Aorta (tissue), 5 donors: Measurements from ENCODE around the gene SP5. TPM values are rescaled to one million over a fixed set of nuclear protein-coding genes. Genes with fewer than 3 reads are reported as not detected.
"Not testable (repeated sequence)": the region's sequence is repeated elsewhere in the genome, so short reads cannot be mapped to it uniquely, and the experiment has no call there.

Source experiments
- ATAC-seq: fragments of 200-7000 bp; cut with Tn5 transposase; one replicate; pipeline ENCODE4 v1.9.1; 2022; ENCODE audit warnings: moderate library complexity; ENCODE audit not compliant: low FRiP score
- DNase-seq, 2 donors: peaks; one replicate each; pipeline ENCODE4 v3.0.0-alpha.2; 2020
- H3K27ac ChIP-seq, 2 donors: one replicate each; pipeline ENCODE4 v1.5.1; 2013; ENCODE audit warnings: low read length in 2 of 2, mild to moderate bottlenecking in 2 of 2, moderate library complexity in 2 of 2, control low read depth in 1 of 2, inconsistent platforms in 1 of 2, low read depth in 1 of 2
- H3K27me3 ChIP-seq, 2 donors: one replicate each; pipeline ENCODE4 v1.6.1; 2013; ENCODE audit warnings: control low read depth in 1 of 2, low read length in 1 of 2, mild to moderate bottlenecking in 1 of 2, moderate library complexity in 1 of 2; ENCODE audit not compliant: insufficient read depth in 2 of 2, control insufficient read depth in 1 of 2
- H3K36me3 ChIP-seq, 2 donors: one replicate each; pipeline ENCODE4 v1.6.1; 2013; ENCODE audit warnings: control low read depth in 1 of 2, low read length in 1 of 2, mild to moderate bottlenecking in 1 of 2; ENCODE audit not compliant: insufficient read depth in 2 of 2, control insufficient read depth in 1 of 2
- H3K4me1 ChIP-seq, 2 donors: one replicate each; pipeline ENCODE4 v1.6.1; 2013; ENCODE audit warnings: low read length in 2 of 2, control low read depth in 1 of 2, mild to moderate bottlenecking in 1 of 2, moderate library complexity in 1 of 2; ENCODE audit not compliant: insufficient read depth in 2 of 2, control insufficient read depth in 1 of 2
- H3K4me3 ChIP-seq, 2 donors: one replicate each; pipeline ENCODE4 v1.5.1; 2013; ENCODE audit warnings: low read length in 2 of 2, control low read depth in 1 of 2, mild to moderate bottlenecking in 1 of 2
- H3K9me3 ChIP-seq: one replicate; pipeline ENCODE4 v1.6.1; 2013; ENCODE audit warnings: mild to moderate bottlenecking, low read length; ENCODE audit not compliant: control insufficient read depth
- WGBS, 2 donors: extraction: QIAGEN DNeasy Blood & Tissue Kit; methylation state at CpG; one replicate each; pipeline ENCODE4 v1.1.7; 2013; 5-methylcytosine and 5-hydroxymethylcytosine counted together
- intact Hi-C, 2 donors: fragments of 100-400 bp; cut with DNase I; formaldehyde crosslinking; loops; one replicate each; pipeline versions ENCODE4 v1.14.2 to v1.15.0; 2022
- long read RNA-seq, 2 donors: library from polyadenylated mRNA; unstranded; transcript quantifications; one replicate each; pipeline ENCODE4 v2.0.0, GENCODE V29; 2020 to 2021
- polyA plus RNA-seq, 2 donors: library from polyadenylated mRNA; stranded (reverse); fragments of 200-250 nt; gene quantifications; one replicate each; pipeline ENCODE4 v1.2.3, GENCODE V29; 2013
- total RNA-seq, 2 donors: library from RNA; stranded (reverse); fragmentation: NEBNext Ultra II Directional; extraction: Animal tissue kit (Norgen Biotek cat#: 25700); gene quantifications; one replicate each; pipeline ENCODE4 v1.2.1, GENCODE V29; 2021
- donor health status: healthy with polysubstance abuse.
- donor health status: Bipolar disorder and iron deficiency.
- donor health status: DM: no; HTN: no; CAD: no.
- donor health status: DM: no; HTN: no; CAD: no.
- donor health status: DM: yes; HTN: yes; CAD: no.

SP5 gene
- total RNA-seq (1 to 10 TPM; 3.2 to 3.6 TPM), polyA plus RNA-seq (not detected)
- long read RNA-seq, donor 1, result 0 reads
- long read RNA-seq, donor 2, result 0 reads

DNA sequence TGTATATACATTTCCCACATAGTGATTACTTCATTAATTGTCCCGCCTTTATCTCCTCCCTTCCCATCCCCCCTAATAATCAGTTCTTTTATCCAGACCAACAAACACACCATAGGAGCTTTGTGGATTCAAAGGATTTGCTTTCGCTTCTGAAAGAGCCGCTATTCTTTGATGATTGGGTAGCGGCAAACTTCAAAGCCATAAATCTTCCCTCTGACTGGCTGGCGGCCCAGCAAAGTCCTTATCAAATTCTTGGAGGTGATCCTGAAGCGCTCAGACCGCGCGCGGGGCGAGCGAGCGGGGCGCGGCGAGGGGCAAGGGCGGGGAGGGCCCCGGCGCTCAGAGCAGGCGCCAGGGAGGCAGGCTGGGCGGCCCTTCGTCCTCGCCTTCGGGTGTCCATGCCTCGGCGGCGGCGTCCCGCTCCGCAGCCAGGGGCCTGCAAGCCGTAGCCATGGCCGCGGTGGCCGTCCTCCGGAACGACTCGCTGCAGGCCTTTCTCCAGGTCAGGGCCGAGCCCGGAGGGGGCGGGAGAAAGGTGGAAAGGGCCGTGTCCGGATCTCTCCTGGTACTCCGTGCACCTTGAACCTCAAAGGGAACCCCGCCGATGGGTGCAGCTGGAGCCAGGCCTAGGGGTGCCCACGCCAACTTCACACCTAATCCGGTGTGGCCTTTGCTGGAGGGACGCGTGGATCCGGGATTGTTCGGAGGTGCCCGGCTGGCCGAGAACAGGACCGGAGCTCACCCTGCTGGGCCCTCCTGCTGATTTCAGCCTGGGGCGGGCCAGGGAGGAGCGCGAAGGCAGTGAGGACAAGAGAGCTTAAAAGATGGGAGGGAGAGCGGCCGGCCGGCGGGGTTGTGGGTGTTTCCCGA lies at the start of gene SP5:
SP5 (plus strand) TSS at position 276 of the 870 bp plus-strand sequence; CDS start at position 452, 176 bp downstream.
- no peak within 1 kb of the TSS for H3K27ac ChIP-seq
- no peaks in the 10 kb centered on the region for H3K36me3 ChIP-seq
- H3K4me3 ChIP-seq, result peak within 1 kb of the TSS; percentile 53 to 56
- DNase-seq (peak; percentile 50 to 83), ATAC-seq (peak; percentile 58)
- 1% methylated on average over 54 to 62 of the region's 62 CpGs for WGBS, 2 donors
- no peaks in the 10 kb centered on the region for H3K4me1 ChIP-seq
- no peaks in the 10 kb centered on the region for H3K9me3 ChIP-seq
- no peaks in the 10 kb centered on the region for H3K27me3 ChIP-seq
- intact Hi-C loops, result loop anchor here (5.0 to 10.0 kb wide), 5 partner anchors 57 to 300 kb away; partner anchors contain the start of genes ERICH2 (in 1 of the 2) and GAD1 (in 1 of the 2)

DNA sequence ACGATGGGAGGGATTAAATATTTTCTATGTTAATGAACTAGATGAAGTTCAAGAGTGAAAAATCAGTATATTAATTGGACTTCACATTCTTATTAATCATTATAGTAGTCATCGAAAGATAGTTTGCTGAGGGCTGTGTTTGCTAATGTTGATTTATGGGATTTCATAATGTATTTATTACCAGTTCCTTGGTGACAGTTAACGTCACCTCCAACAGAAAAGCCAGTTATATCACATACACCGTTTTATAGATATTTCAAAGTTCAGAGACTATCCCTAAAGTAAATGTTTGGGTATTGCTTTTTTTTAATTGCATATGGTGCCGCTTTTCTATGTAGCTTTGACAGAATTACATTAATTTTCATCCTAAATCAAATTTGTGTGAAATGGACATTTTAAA lies 49.4 kb upstream of the SP5 start:
- DNase-seq (no peak), ATAC-seq (no peak)
- Histone ChIP-seq H3K27me3 (no peaks in the 10 kb centered on the region), H3K4me3 (no peak overlapping the region), H3K36me3 (no peaks in the 10 kb centered on the region), H3K9me3 (no peaks in the 10 kb centered on the region), H3K4me1 (no peaks in the 10 kb centered on the region), H3K27ac (no peak overlapping the region)
- 50 to 66% methylated on average over 5 of the region's 5 CpGs for WGBS, 2 donors
- intact Hi-C loops, result no loop called here

DNA sequence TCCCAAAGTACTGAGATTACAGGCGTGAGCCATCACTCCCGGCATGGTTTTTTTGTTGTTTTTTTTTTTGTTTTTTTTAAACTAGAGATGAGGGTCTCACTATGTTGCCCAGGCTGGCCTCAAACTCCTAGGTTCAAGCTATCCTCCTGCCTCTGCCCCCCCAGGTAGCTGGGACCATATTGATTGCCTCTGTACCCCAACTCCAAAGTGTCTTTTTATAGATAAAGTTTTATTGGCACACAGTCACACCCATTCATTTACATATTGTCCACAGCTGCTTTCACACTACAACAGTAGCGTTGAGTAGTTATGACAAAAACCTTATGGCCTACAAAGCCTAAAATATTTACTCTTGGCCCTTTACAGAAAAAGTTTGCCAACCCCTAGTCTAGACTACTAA lies 45.2 kb upstream of the SP5 start:
- intact Hi-C loops, result no loop called here
- 91 to 100% methylated on average over 3 of the region's 3 CpGs for WGBS, 2 donors

DNA sequence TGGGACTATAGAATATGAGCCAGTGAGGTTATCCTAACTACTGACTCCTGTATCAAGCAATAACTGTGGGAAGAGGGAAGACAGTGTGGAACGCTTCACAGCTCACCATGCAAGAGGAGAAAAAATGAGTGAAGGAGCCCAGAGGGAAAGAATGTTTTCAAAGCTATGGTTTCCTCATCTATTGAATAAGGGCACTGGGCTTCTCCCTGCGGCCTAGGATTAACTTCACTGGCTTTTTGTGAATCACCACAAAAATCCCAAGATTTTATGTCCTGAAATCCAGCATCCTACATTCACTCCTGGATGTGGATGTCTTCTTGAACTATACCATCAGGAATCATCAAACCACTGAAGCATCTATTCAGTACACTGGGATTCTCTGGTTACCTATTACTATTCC lies 44.5 kb upstream of the SP5 start:
- H3K9me3 ChIP-seq, result no peaks in the 10 kb centered on the region
- no peaks in the 10 kb centered on the region for H3K36me3 ChIP-seq
- intact Hi-C loops, result no loop called here
- H3K4me1 ChIP-seq, result no peaks in the 10 kb centered on the region
- H3K4me3 ChIP-seq, result no peak overlapping the region
- H3K27me3 ChIP-seq, result no peaks in the 10 kb centered on the region
- no peak for DNase-seq
- H3K27ac ChIP-seq, result no peak overlapping the region
- 88 to 97% methylated on average over 2 of the region's 2 CpGs for WGBS, 2 donors
- ATAC-seq, result no peak

More for the DNA sequence above, 45.2 kb upstream of the SP5 start:
- no peaks in the 10 kb centered on the region for H3K27me3 ChIP-seq
- ATAC-seq, result no peak
- no peaks in the 10 kb centered on the region for H3K4me1 ChIP-seq
- H3K4me3 ChIP-seq, result no peak overlapping the region
- H3K27ac ChIP-seq, result no peak overlapping the region
- no peaks in the 10 kb centered on the region for H3K9me3 ChIP-seq
- DNase-seq, result no peak
- H3K36me3 ChIP-seq, result no peaks in the 10 kb centered on the region

DNA sequence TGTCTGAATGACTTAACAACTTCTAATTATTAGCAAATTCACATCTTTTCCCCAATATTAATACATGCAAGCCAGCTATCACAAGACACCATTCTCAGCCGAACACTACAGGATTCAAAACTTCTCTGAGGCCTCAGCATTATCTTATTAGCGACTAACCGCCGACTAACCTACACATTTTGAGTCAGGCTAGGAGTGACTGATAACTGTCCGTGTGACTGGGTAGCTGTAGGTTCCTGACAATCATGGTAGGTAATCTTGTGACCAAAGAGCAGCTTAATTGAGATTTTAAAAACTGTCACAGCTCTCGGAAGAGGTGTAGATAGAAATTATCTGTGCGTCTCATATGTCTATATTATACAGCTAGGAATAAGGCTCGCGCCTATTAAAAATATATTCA lies 44.1 kb upstream of the SP5 start:
- Histone ChIP-seq H3K36me3 (no peaks in the 10 kb centered on the region), H3K27ac (no peak overlapping the region), H3K4me3 (no peak overlapping the region), H3K9me3 (no peaks in the 10 kb centered on the region), H3K27me3 (no peaks in the 10 kb centered on the region), H3K4me1 (no peaks in the 10 kb centered on the region)
- intact Hi-C loops, result no loop called here
- 86 to 90% methylated on average over 9 of the region's 9 CpGs for WGBS, 2 donors
- no peak for DNase-seq
- ATAC-seq, result no peak

DNA sequence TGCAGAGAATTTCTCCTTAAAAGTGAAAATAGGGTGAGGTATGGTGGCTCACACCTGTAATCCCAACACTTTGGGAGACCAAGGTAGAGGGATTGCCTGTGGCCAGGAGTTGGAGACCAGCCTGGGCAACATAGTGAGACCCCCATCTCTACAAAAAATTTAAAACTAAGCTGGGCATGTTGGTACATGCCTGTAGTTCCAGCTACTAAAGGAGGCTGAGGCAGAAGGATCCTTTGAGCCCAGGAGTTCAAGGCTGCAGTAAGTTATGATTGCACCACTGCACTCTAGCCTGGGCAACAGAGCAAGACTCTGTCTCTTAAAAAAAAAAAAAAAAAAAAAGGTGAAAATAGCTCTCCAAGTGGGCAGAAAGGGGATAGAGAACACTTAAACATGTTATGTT lies 40.9 kb upstream of the SP5 start:
- H3K36me3 ChIP-seq, H3K27ac ChIP-seq, H3K9me3 ChIP-seq, intact Hi-C loops, H3K27me3 ChIP-seq, ATAC-seq, H3K4me1 ChIP-seq, H3K4me3 ChIP-seq, DNase-seq: not testable (repeated sequence)

DNA sequence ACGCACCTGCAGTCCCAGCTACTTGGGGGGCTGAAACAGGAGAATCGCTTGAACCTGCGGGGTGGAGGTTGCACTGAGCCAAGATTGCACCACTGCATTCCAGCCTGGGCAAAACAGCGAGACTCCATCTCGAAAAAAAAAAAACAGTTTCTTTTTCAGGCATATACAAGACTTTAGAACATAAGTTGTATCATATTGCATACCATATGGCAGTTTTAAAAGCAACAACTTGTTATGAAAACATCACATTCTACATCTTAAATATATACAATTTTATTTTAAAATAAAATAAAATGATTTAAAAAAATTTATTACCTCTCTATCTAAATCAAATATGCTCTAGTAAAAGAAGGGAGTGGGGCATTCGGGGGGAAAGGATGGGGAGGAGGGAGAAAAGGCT lies 39.4 kb upstream of the SP5 start:
- WGBS, 2 donors, result 90 to 91% methylated on average over 6 of the region's 6 CpGs
- no peak overlapping the region for H3K4me3 ChIP-seq
- no peak overlapping the region for H3K27ac ChIP-seq
- H3K36me3 ChIP-seq, result no peaks in the 10 kb centered on the region
- intact Hi-C loops, result no loop called here
- H3K4me1 ChIP-seq, result no peaks in the 10 kb centered on the region
- H3K9me3 ChIP-seq, result no peaks in the 10 kb centered on the region
- no peak for ATAC-seq
- no peaks in the 10 kb centered on the region for H3K27me3 ChIP-seq
- DNase-seq, result no peak

DNA sequence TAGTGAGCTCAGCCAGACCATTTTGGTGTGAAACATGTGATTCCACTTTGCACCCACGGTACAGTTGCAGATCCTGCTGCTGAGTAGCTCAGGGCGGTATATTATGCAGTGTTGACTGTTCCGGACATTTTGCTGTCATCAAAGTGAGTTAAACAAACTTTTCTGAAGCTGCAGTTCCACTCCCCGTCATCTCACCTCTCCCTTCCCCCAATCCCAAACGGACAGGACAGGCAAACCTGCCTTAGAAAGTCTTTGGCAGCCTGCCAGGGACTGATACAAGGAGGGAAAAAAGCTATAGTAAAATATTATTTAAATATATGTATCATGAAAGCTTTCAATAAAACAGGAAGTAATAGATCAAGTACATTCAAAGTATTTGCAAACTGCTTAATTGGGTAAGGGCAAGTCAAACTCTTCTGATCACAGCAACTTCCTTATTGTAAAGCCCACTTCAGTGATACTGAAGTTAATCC lies 35.5 kb upstream of the SP5 start:
- Histone ChIP-seq H3K27ac (no peak overlapping the region), H3K4me3 (no peak overlapping the region), H3K4me1 (no peaks in the 10 kb centered on the region), H3K9me3 (no peaks in the 10 kb centered on the region), H3K36me3 (no peaks in the 10 kb centered on the region), H3K27me3 (no peaks in the 10 kb centered on the region)
- intact Hi-C loops, result no loop called here
- ATAC-seq, result no peak
- DNase-seq, result no peak
- 52 to 62% methylated on average over 5 of the region's 5 CpGs for WGBS, 2 donors
